H9 (cell line): Measurements from ENCODE around the gene NTSR1. TPM values are rescaled to one million over a fixed set of nuclear protein-coding genes. Genes with fewer than 3 reads are reported as not detected.

Experiments
- DNase-seq: peaks from one replicate; pipeline ENCODE4 v3.0.0-alpha.2; 2017
- H2AFZ ChIP-seq: one replicate; pipeline ENCODE4 v1.6.1; 2013; ENCODE audit warnings: mild to moderate bottlenecking, low read length, control low read depth, moderate library complexity
- H2AK5ac ChIP-seq: 2 replicates; pipeline ENCODE4 v1.6.1; 2013; ENCODE audit warnings: low read length, control low read depth, mixed read lengths; ENCODE audit not compliant: insufficient read length
- H2BK120ac ChIP-seq: one replicate; pipeline ENCODE4 v1.6.1; 2013; ENCODE audit warnings: low read depth, mild to moderate bottlenecking, low read length, control low read depth, inconsistent platforms; ENCODE audit not compliant: poor library complexity, severe bottlenecking
- H2BK12ac ChIP-seq: 2 replicates; pipeline ENCODE4 v1.6.1; 2013; ENCODE audit warnings: low read length, control low read depth, mixed read lengths, low read depth; ENCODE audit not compliant: insufficient read length
- H2BK15ac ChIP-seq: 2 replicates; pipeline ENCODE4 v1.6.1; 2013; ENCODE audit warnings: low read depth, low read length, control low read depth
- H2BK20ac ChIP-seq: one replicate; pipeline ENCODE4 v1.6.1; 2013; ENCODE audit warnings: low read depth, mild to moderate bottlenecking, low read length, control low read depth, inconsistent platforms; ENCODE audit not compliant: poor library complexity, severe bottlenecking
- H2BK5ac ChIP-seq: 2 replicates; pipeline ENCODE4 v1.6.1; 2013; ENCODE audit warnings: low read length, control low read depth, mixed read lengths; ENCODE audit not compliant: insufficient read length
- H3K14ac ChIP-seq: 2 replicates; pipeline ENCODE4 v1.6.1; 2013; ENCODE audit warnings: low read length, control low read depth; ENCODE audit not compliant: insufficient read depth
- H3K18ac ChIP-seq: 2 replicates; pipeline ENCODE4 v1.6.1; 2013; ENCODE audit warnings: low read depth, mild to moderate bottlenecking, mixed read lengths, low read length, control low read depth; ENCODE audit not compliant: insufficient read length
- H3K23ac ChIP-seq: 2 replicates; pipeline ENCODE4 v1.6.1; 2013; ENCODE audit warnings: low read length, control low read depth, mixed read lengths, low read depth; ENCODE audit not compliant: insufficient read length
- H3K23me2 ChIP-seq: 2 replicates; pipeline ENCODE4 v1.6.1; 2013; ENCODE audit warnings: low read depth, mild to moderate bottlenecking, mixed read lengths, low read length, control low read depth; ENCODE audit not compliant: insufficient read length, poor library complexity, severe bottlenecking
- H3K27ac ChIP-seq: 2 replicates; pipeline ENCODE4 v1.5.1; 2013; ENCODE audit warnings: low read length, control low read depth, mixed read lengths, low read depth; ENCODE audit not compliant: insufficient read length
- H3K27me3 ChIP-seq: 2 replicates; pipeline ENCODE4 v1.6.1; 2013; ENCODE audit warnings: low read length, control low read depth, inconsistent platforms; ENCODE audit not compliant: insufficient read depth
- H3K4ac ChIP-seq: 2 replicates; pipeline ENCODE4 v1.6.1; 2013; ENCODE audit warnings: low read depth, mild to moderate bottlenecking, control low read depth, inconsistent platforms, low read length, moderate library complexity
- H3K4me1 ChIP-seq: 2 replicates; pipeline ENCODE4 v1.6.1; 2013; ENCODE audit warnings: low read length, control low read depth, inconsistent platforms; ENCODE audit not compliant: insufficient read depth
- H3K4me2 ChIP-seq: 2 replicates; pipeline ENCODE4 v1.6.1; 2013; ENCODE audit warnings: low read length, control low read depth, mixed read lengths; ENCODE audit not compliant: insufficient read length, insufficient read depth
- H3K56ac ChIP-seq: 2 replicates; pipeline ENCODE4 v1.6.1; 2013; ENCODE audit warnings: low read depth, mild to moderate bottlenecking, mixed read lengths, low read length, control low read depth; ENCODE audit not compliant: insufficient read length
- H3K79me1 ChIP-seq: 2 replicates; pipeline ENCODE4 v1.6.1; 2013; ENCODE audit warnings: low read depth, mild to moderate bottlenecking, moderate library complexity, low read length, control low read depth, inconsistent platforms; ENCODE audit not compliant: insufficient read depth, poor library complexity, severe bottlenecking
- H3K79me2 ChIP-seq: 2 replicates; pipeline ENCODE4 v1.6.1; 2013; ENCODE audit warnings: low read length, control low read depth, inconsistent platforms; ENCODE audit not compliant: insufficient read depth
- H3K9ac ChIP-seq: 2 replicates; pipeline ENCODE4 v1.6.1; 2013; ENCODE audit warnings: low read length, control low read depth, mixed read lengths; ENCODE audit not compliant: insufficient read length; ENCODE audit errors: extremely low read depth
- H3K9me3 ChIP-seq: one replicate; pipeline ENCODE4 v1.6.1; 2013; ENCODE audit warnings: low read depth, low read length, inconsistent platforms; ENCODE audit not compliant: control insufficient read depth
- H3T11ph ChIP-seq: one replicate; pipeline ENCODE4 v1.6.1; 2013; ENCODE audit warnings: mild to moderate bottlenecking, low read length, control low read depth, inconsistent platforms
- H4K20me1 ChIP-seq: one replicate; pipeline ENCODE4 v1.6.1; 2013; ENCODE audit not compliant: control insufficient read depth, insufficient read length, insufficient read depth
- H4K5ac ChIP-seq: 2 replicates; pipeline ENCODE4 v1.6.1; 2013; ENCODE audit warnings: low read depth, mild to moderate bottlenecking, mixed read lengths, low read length, control low read depth; ENCODE audit not compliant: insufficient read length
- H4K8ac ChIP-seq: replicated peaks from 2 replicates; pipeline ENCODE4 v1.6.1; 2013; ENCODE audit warnings: low read length, control low read depth, mixed read lengths, low read depth; ENCODE audit not compliant: insufficient read length
- H4K91ac ChIP-seq: 2 replicates; pipeline ENCODE4 v1.6.1; 2013; ENCODE audit warnings: low read depth, mild to moderate bottlenecking, moderate library complexity, mixed read lengths, low read length, control low read depth; ENCODE audit not compliant: insufficient read length
- H3K27ac Mint-ChIP-seq, 3 experiments: 2 replicates in 2 of 3; 3 replicates in 1 of 3; pipeline ENCODE4 v1.8.0; 2020 to 2021; ENCODE audit warnings: mixed read lengths in 3 of 3, mild to moderate bottlenecking in 1 of 3, moderate library complexity in 1 of 3
- H3K27me3 Mint-ChIP-seq: 2 replicates; pipeline ENCODE4 v1.8.0; 2021; ENCODE audit warnings: low read depth, mild to moderate bottlenecking, moderate library complexity, mixed read lengths
- H3K36me3 Mint-ChIP-seq, 3 experiments: 2 replicates in 2 of 3; 3 replicates in 1 of 3; pipeline ENCODE4 v1.8.0; 2020 to 2021; ENCODE audit warnings: low read depth in 3 of 3, mixed read lengths in 3 of 3; ENCODE audit not compliant: insufficient read depth in 1 of 3
- H3K4me1 Mint-ChIP-seq, 2 experiments: 2 replicates each; pipeline ENCODE4 v1.8.0; 2020; ENCODE audit warnings: mixed read lengths in 2 of 2
- H3K4me3 Mint-ChIP-seq, 2 experiments: 2 replicates in 1 of 2; 3 replicates in 1 of 2; pipeline ENCODE4 v1.8.0; 2020 to 2021; ENCODE audit warnings: mild to moderate bottlenecking in 2 of 2, mixed read lengths in 2 of 2, moderate library complexity in 1 of 2
- H3K9me3 Mint-ChIP-seq, 2 experiments: 2 replicates in 1 of 2; 3 replicates in 1 of 2; pipeline ENCODE4 v1.8.0; 2020; ENCODE audit warnings: mild to moderate bottlenecking in 2 of 2, mixed read lengths in 2 of 2, moderate library complexity in 1 of 2
- CTCF ChIP-seq: fragments of 200-600 bp; sonication (generic); conservative IDR thresholded peaks from 3 replicates; pipeline ENCODE4 v1.8.0; 2021; ENCODE audit warnings: antibody characterized with exemption, mild to moderate bottlenecking
- WGBS: extraction: QIAGEN DNeasy Blood & Tissue Kit; methylation state at CpG from one replicate; pipeline ENCODE4 v1.1.7; 2013; ENCODE audit warnings: missing lambda C conversion rate, low lambda C conversion rate, mixed read lengths; ENCODE audit not compliant: insufficient read length; ENCODE audit errors: extremely low coverage; 5-methylcytosine and 5-hydroxymethylcytosine counted together
- total RNA-seq: library from RNA; stranded (reverse); gene quantifications from 2 replicates; pipeline ENCODE4 v1.2.1, GENCODE V29; 2021

Gene NTSR1
- total RNA-seq, 1 experiment from 2014 or later: 0.11 TPM

DNA sequence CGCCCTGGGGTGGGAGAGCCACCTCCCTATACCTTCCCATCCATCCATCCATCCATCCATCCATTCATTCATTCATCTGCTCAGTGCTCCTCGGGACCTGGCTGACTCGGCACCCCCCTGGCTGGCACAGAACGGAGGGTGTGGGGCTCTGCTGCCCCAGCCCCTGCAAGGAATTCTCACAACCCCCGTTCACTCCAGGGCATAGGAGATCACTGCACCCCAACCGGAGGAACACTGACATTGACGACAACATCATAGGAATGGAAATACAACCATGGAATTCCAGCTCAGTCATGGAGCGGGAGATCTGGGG is 59.6 kb downstream of the NTSR1 start:
- no peaks in the 10 kb centered on the region for H3K79me1 ChIP-seq
- no peak overlapping the region for H3K27ac ChIP-seq
- no peak overlapping the region for H2BK15ac ChIP-seq
- Mint-ChIP-seq H3K27me3 (peaks cover 10% of the 10 kb centered on the region), H3K36me3 (no peaks in the 10 kb centered on the region), H3K9me3 (no peaks in the 10 kb centered on the region; a peak in 1 of 5 replicates), H3K4me1 (peaks cover 2 to 14% of the 10 kb centered on the region in 2 experiments; a peak in 3 of 4 replicates), H3K27ac (no peak overlapping the region), H3K4me3 (no peak overlapping the region)
- H3T11ph ChIP-seq: no peak overlapping the region
- H2BK5ac ChIP-seq: no peak overlapping the region
- H4K20me1 ChIP-seq: no peaks in the 10 kb centered on the region
- no peaks in the 10 kb centered on the region for H3K23me2 ChIP-seq
- no peak overlapping the region for H2AK5ac ChIP-seq
- H4K91ac ChIP-seq: no peak overlapping the region
- H3K56ac ChIP-seq: no peak overlapping the region
- no CpG with 5 or more reads among the region's 8 CpGs for WGBS
- no peaks in the 10 kb centered on the region for H3K27me3 ChIP-seq
- no peak for DNase-seq
- H3K4me1 ChIP-seq: no peaks in the 10 kb centered on the region
- H2BK120ac ChIP-seq: no peak overlapping the region
- H4K5ac ChIP-seq: no peak overlapping the region
- TF ChIP-seq CTCF: no peak
- no peak overlapping the region for H2AFZ ChIP-seq
- no peak overlapping the region for H3K4me2 ChIP-seq
- H3K14ac ChIP-seq: no peak overlapping the region; the same call in 1 of the 2 replicates
- H3K9me3 ChIP-seq: no peaks in the 10 kb centered on the region
- no peaks in the 10 kb centered on the region for H3K79me2 ChIP-seq
- no peak overlapping the region for H2BK20ac ChIP-seq
- no peak overlapping the region for H4K8ac ChIP-seq
- no peak overlapping the region for H3K4ac ChIP-seq
- H2BK12ac ChIP-seq: no peak overlapping the region
- H3K9ac ChIP-seq: no peak overlapping the region
- no peak overlapping the region for H3K23ac ChIP-seq
- H3K18ac ChIP-seq: no peak overlapping the region
